GM10248 (cell line): ENCODE measurements around the gene PDLIM1.
"Not testable (repeated sequence)": the region's sequence is repeated elsewhere in the genome, so short reads cannot be mapped to it uniquely, and the experiment has no call there.

Source experiments
- CTCF ChIA-PET: fragments of 300-600 bp; sonication (Branson Sonifier 250); formaldehyde crosslinking; extraction: SDS; loops from one replicate; lab custom pipeline; 2021; ENCODE audit warnings: antibody characterized with exemption; lab: Yijun Ruan, JAX
- POLR2A ChIA-PET: fragments of 350-650 bp; sonication (Branson Sonifier 250); formaldehyde crosslinking; extraction: SDS; loops from one replicate; lab custom pipeline; 2020; ENCODE audit warnings: antibody characterized with exemption; lab: Yijun Ruan, JAX
- DNase-seq: peaks from one replicate; pipeline ENCODE4 v3.0.0; 2012; ENCODE audit errors: extremely low spot score
- TF ChIP-seq, protein P1 (sequence below): IDR thresholded peaks from 2 replicates; pipeline ENCODE4 v1.5.1; 2012; ENCODE audit warnings: mild to moderate bottlenecking, low read depth; ENCODE audit errors: extremely low read depth, missing control alignments, control extremely low read depth

PDLIM1 gene

DNA sequence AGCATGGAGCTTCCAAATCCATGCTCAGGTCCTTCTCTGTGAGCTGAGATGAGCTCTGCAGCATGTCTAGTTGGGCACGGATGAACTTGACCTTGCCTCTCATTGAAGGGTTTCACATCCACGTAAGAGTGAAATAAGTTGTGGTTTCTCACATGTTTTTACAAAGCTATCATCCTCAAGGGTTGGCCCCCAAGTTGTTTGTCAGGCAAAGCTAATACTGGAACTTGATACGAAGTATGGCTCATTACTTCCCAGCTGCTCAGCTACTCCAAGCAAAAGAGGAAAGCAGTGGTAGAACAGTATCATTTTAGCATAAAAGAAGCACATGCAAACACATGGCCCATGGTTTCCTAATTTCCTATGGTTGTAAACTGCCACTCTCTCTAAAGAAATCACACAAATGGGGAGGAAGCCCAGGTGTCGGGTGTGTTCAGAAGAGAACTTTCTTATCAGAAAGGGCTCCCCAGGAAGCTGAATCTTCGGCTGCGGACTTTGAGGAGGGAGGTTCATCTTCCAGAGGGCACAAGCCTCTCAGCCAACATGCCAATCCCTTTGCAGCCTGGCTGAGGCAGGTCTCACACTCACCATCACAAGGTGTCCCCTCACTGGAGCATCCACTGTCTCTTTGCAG is 45.3 kb downstream of the PDLIM1 start:
- DNase-seq, result peak; percentile 70
- TF ChIP-seq, protein P1, sequence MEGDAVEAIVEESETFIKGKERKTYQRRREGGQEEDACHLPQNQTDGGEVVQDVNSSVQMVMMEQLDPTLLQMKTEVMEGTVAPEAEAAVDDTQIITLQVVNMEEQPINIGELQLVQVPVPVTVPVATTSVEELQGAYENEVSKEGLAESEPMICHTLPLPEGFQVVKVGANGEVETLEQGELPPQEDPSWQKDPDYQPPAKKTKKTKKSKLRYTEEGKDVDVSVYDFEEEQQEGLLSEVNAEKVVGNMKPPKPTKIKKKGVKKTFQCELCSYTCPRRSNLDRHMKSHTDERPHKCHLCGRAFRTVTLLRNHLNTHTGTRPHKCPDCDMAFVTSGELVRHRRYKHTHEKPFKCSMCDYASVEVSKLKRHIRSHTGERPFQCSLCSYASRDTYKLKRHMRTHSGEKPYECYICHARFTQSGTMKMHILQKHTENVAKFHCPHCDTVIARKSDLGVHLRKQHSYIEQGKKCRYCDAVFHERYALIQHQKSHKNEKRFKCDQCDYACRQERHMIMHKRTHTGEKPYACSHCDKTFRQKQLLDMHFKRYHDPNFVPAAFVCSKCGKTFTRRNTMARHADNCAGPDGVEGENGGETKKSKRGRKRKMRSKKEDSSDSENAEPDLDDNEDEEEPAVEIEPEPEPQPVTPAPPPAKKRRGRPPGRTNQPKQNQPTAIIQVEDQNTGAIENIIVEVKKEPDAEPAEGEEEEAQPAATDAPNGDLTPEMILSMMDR, result no peak
- CTCF ChIA-PET, result interaction anchor here (0.8 to 8.0 kb wide), 38 partner anchors 10 to 360 kb away, joined by 3 to 277 read pairs (median 6); no protein-coding TSS in a partner anchor
- POLR2A ChIA-PET, result interaction anchor here (0.7 kb wide), 1 partner anchor 23 kb away, joined by 3 read pairs; no protein-coding TSS in a partner anchor

DNA sequence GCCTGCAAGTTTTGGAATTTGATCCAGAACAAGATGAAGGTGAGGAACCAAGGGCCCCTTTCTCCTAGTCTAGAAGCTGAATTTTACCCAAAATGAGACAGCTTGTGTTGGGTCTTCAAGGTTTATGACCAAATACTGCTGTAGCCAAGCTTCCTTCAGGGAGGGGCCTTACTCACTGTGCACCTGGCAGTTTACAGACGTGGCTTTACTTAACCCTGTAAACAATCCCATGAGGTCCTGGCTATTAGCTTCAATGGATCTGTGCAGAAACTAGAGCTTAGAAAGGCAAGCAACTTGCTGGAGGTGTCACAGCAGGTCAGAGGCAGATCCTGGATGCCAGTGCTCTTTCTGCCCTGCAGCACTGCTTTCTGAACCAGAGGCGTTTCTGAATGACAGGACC is 46.7 kb downstream of the PDLIM1 start:
- DNase-seq, result no peak
- TF ChIP-seq, protein P1, result no peak
- ChIA-PET POLR2A (no interaction called here), CTCF (interaction anchor here (0.9 to 8.0 kb wide), 17 partner anchors 10 to 630 kb away, joined by 3 to 277 read pairs (median 6); no protein-coding TSS in a partner anchor)

- TF ChIP-seq, protein P1, result no peak
- CTCF ChIA-PET, result interaction anchor here (0.7 to 8.0 kb wide), 24 partner anchors 10 to 629 kb away, joined by 3 to 277 read pairs (median 5); no protein-coding TSS in a partner anchor
- DNase-seq, result no peak
- POLR2A ChIA-PET, result no interaction called here
Observed at GRCh38 chr10:95243318-95243617, 47.5 kb downstream of the PDLIM1 start.

GRCh38 chr10:95242581-95243317 is 48.1 kb downstream of the PDLIM1 start:
- TF ChIP-seq, protein P1, result peak; percentile 53
- ChIA-PET CTCF (interaction anchor here (0.5 to 8.0 kb wide), 23 partner anchors 9 to 629 kb away, joined by 3 to 277 read pairs (median 5); no protein-coding TSS in a partner anchor), POLR2A (no interaction called here)
- no peak for DNase-seq

GRCh38 chr10:95241533-95241932 is 49.3 kb downstream of the PDLIM1 start:
- ChIA-PET CTCF (interaction anchor here (1.4 to 7.2 kb wide), 5 partner anchors 14 to 124 kb away, joined by 3 to 79 read pairs (median 24); no protein-coding TSS in a partner anchor), POLR2A (no interaction called here)
- no peak for DNase-seq
- TF ChIP-seq, protein P1, result no peak

GRCh38 chr10:95240811-95241210 is 50.0 kb downstream of the PDLIM1 start:
- no peak for DNase-seq
- ChIA-PET POLR2A (no interaction called here), CTCF (interaction anchor here (1.4 to 4.6 kb wide), 4 partner anchors 15 to 125 kb away, joined by 3 to 24 read pairs (median 19); no protein-coding TSS in a partner anchor)
- TF ChIP-seq, protein P1, result no peak

GRCh38 chr10:95240096-95240495 is 50.7 kb downstream of the PDLIM1 start:
- DNase-seq, POLR2A ChIA-PET: not testable (repeated sequence)
- CTCF ChIA-PET, result interaction anchor here (1.0 to 4.5 kb wide), 4 partner anchors 15 to 126 kb away, joined by 3 to 24 read pairs (median 9); no protein-coding TSS in a partner anchor
